ENCODE data around the gene DLG5.

The DLG5 gene

GRCh38 chr10:77967611-77968022 lies 41.1 kb upstream of the DLG5 start (continued):
- TF ChIP-seq PRDM2 (tag by site-specific recombination; IDR thresholded peaks at IDR 0.05; ENCODE audit: borderline replicate concordance) (no peak), ZNF704 (tag by site-specific recombination; IDR thresholded peaks at IDR 0.05) (no peak)

GRCh38 chr10:77965294-77965693 lies 38.7 kb upstream of the DLG5 start:
- H3K36me3 ChIP-seq (ENCODE audit: control insufficient read depth in 2 of 2, insufficient read depth in 1 of 2, low read length in 2 of 2) = no peaks in the 10 kb centered on the region
- no peak overlapping the region for H3K27ac ChIP-seq (ENCODE audit: extremely low read depth, low read depth, low read length)
- H3K4me1 ChIP-seq (ENCODE audit: control insufficient read depth, insufficient read depth, low read length) = no peaks in the 10 kb centered on the region
- TF ChIP-seq ZNF341 (tag by site-specific recombination; IDR thresholded peaks at IDR 0.05; ENCODE audit: low read depth) = no peak
- TF ChIP-seq ZNF266 (tag by site-specific recombination; IDR thresholded peaks at IDR 0.05; ENCODE audit: low read depth) = no peak
- TF ChIP-seq, protein P1, sequence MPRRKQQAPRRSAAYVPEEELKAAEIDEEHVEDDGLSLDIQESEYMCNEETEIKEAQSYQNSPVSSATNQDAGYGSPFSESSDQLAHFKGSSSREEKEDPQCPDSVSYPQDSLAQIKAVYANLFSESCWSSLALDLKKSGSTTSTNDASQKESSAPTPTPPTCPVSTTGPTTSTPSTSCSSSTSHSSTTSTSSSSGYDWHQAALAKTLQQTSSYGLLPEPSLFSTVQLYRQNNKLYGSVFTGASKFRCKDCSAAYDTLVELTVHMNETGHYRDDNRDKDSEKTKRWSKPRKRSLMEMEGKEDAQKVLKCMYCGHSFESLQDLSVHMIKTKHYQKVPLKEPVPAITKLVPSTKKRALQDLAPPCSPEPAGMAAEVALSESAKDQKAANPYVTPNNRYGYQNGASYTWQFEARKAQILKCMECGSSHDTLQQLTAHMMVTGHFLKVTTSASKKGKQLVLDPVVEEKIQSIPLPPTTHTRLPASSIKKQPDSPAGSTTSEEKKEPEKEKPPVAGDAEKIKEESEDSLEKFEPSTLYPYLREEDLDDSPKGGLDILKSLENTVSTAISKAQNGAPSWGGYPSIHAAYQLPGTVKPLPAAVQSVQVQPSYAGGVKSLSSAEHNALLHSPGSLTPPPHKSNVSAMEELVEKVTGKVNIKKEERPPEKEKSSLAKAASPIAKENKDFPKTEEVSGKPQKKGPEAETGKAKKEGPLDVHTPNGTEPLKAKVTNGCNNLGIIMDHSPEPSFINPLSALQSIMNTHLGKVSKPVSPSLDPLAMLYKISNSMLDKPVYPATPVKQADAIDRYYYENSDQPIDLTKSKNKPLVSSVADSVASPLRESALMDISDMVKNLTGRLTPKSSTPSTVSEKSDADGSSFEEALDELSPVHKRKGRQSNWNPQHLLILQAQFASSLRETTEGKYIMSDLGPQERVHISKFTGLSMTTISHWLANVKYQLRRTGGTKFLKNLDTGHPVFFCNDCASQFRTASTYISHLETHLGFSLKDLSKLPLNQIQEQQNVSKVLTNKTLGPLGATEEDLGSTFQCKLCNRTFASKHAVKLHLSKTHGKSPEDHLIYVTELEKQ (tag by site-specific recombination; IDR thresholded peaks at IDR 0.05; ENCODE audit: borderline replicate concordance) = no peak
- no peak for TF ChIP-seq ZNF175 (tag by site-specific recombination; IDR thresholded peaks at IDR 0.05)
- TF ChIP-seq ZNF302 (tag by site-specific recombination; IDR thresholded peaks at IDR 0.05; ENCODE audit: low read depth) = no peak
- no peak for TF ChIP-seq ZFP37 (tag by site-specific recombination; IDR thresholded peaks at IDR 0.05)
- TF ChIP-seq ZNF843 (tag by site-specific recombination; IDR thresholded peaks at IDR 0.05) = no peak
- TF ChIP-seq ZNF585B (tag by site-specific recombination; IDR thresholded peaks at IDR 0.05) = no peak
- no peak for TF ChIP-seq ZNF2 (tag by site-specific recombination; IDR thresholded peaks at IDR 0.05)
- TF ChIP-seq ZNF391 (tag by site-specific recombination; IDR thresholded peaks at IDR 0.05; ENCODE audit: borderline replicate concordance, low read depth) = no peak
- TF ChIP-seq ZNF76 (tag by site-specific recombination; IDR thresholded peaks at IDR 0.05; ENCODE audit: borderline replicate concordance, low read depth) = no peak
- ChIA-PET POLR2A (no interaction called here), CTCF (interaction anchor here (2.4 kb wide), 1 partner anchor 9 kb away, joined by 13 read pairs; no protein-coding TSS in a partner anchor)
- H3K9me3 ChIP-seq (ENCODE audit: control insufficient read depth, insufficient read depth, low read depth, low read length) = no peaks in the 10 kb centered on the region
- no peak overlapping the region for H3K4me3 ChIP-seq (ENCODE audit: low read depth, low read length)

- no peak for TF ChIP-seq ZNF175 (tag by site-specific recombination; IDR thresholded peaks at IDR 0.05)
- no peak for TF ChIP-seq ZNF561 (tag by site-specific recombination; IDR thresholded peaks at IDR 0.05; ENCODE audit: borderline replicate concordance)
- TF ChIP-seq ZNF514 (tag by site-specific recombination; IDR thresholded peaks at IDR 0.05) = no peak
- no peak for TF ChIP-seq ZNF473 (tag by site-specific recombination; IDR thresholded peaks at IDR 0.05)
- no peak for TF ChIP-seq MEIS1 (CRISPR knock-in tag; IDR thresholded peaks at IDR 0.05; ENCODE audit: borderline replicate concordance)
- TF ChIP-seq KLF1 (tag by site-specific recombination; IDR thresholded peaks at IDR 0.05) = no peak
- no peak for TF ChIP-seq FEZF1 (tag by site-specific recombination; IDR thresholded peaks at IDR 0.05)
- TF ChIP-seq ZNF785 (tag by site-specific recombination; IDR thresholded peaks at IDR 0.05) = no peak
- H3K4me1 ChIP-seq (ENCODE audit: control insufficient read depth, insufficient read depth, low read length) = no peaks in the 10 kb centered on the region
- no peaks in the 10 kb centered on the region for H3K9me3 ChIP-seq (ENCODE audit: control insufficient read depth, insufficient read depth, low read depth, low read length)
- no peak overlapping the region for H3K4me3 ChIP-seq (ENCODE audit: low read depth, low read length)
- no peaks in the 10 kb centered on the region for H3K36me3 ChIP-seq (ENCODE audit: control insufficient read depth in 2 of 2, insufficient read depth in 1 of 2, low read length in 2 of 2)
- ChIA-PET CTCF (interaction anchor here (2.4 kb wide), 1 partner anchor 10 kb away, joined by 13 read pairs; no protein-coding TSS in a partner anchor), POLR2A (no interaction called here)
- H3K27ac ChIP-seq (ENCODE audit: extremely low read depth, low read depth, low read length) = no peak overlapping the region
These were observed 38.3 kb upstream of the DLG5 start for GRCh38 chr10:77964811-77965210.

Measured in HEK293 (cell line).